SU-DHL-6 (cell line): ENCODE measurements around the gene SEH1L.

Source experiments
- H2AFZ ChIP-seq: fragments of 200-600 bp; sonication (generic); 2 replicates; pipeline ENCODE4 v1.6.1; 2014; ENCODE audit warnings: low read depth, mild to moderate bottlenecking, moderate library complexity, mixed read lengths, antibody characterized with exemption, low read length; ENCODE audit not compliant: severe bottlenecking
- H3F3A ChIP-seq: fragments of 200-600 bp; shearing (Covaris generic); 2 replicates; pipeline ENCODE4 v1.6.0; 2016; ENCODE audit warnings: antibody characterized with exemption, mild to moderate bottlenecking; ENCODE audit not compliant: insufficient read depth
- H3K27ac ChIP-seq: fragments of 200-600 bp; sonication (generic); 2 replicates; pipeline ENCODE4 v1.5.1; 2016; ENCODE audit warnings: low read depth, mild to moderate bottlenecking, low read length, moderate library complexity, mixed read lengths
- H3K27me3 ChIP-seq: fragments of 200-600 bp; sonication (generic), shearing (Covaris generic); 2 replicates; pipeline ENCODE4 v1.6.0; 2014; ENCODE audit warnings: mild to moderate bottlenecking, low read length
- H3K36me3 ChIP-seq: fragments of 200-600 bp; sonication (generic); 2 replicates; pipeline ENCODE4 v1.6.1; 2014; ENCODE audit warnings: mild to moderate bottlenecking, low read length, mixed read lengths
- H3K4me2 ChIP-seq: fragments of 300-600, 200-600 bp; shearing (Covaris generic), sonication (generic); 2 replicates; pipeline ENCODE4 v1.6.0; 2014; ENCODE audit warnings: low read length, low read depth, mild to moderate bottlenecking; ENCODE audit not compliant: poor library complexity, severe bottlenecking
- H3K4me3 ChIP-seq: fragments of 200-600 bp; sonication (generic); 2 replicates; pipeline ENCODE4 v1.5.1; 2014; ENCODE audit warnings: antibody characterized with exemption, low read length, mild to moderate bottlenecking, mixed read lengths; ENCODE audit not compliant: insufficient read depth, poor library complexity, severe bottlenecking
- H3K79me2 ChIP-seq: fragments of 200-600 bp; sonication (generic); 2 replicates; pipeline ENCODE4 v1.6.1; 2014; ENCODE audit warnings: mild to moderate bottlenecking, low read length, moderate library complexity; ENCODE audit not compliant: insufficient read depth
- H3K9ac ChIP-seq: fragments of 200-600 bp; sonication (generic); 2 replicates; pipeline ENCODE4 v1.7.0; 2014; ENCODE audit warnings: mild to moderate bottlenecking, low read length
- H3K9me2 ChIP-seq: fragments of 200-600 bp; sonication (generic); replicated peaks from 2 replicates; pipeline ENCODE4 v1.6.1; 2014; ENCODE audit warnings: low read length; ENCODE audit not compliant: insufficient read depth
- H3K9me3 ChIP-seq: fragments of 200-600 bp; sonication (generic); 2 replicates; pipeline ENCODE4 v1.6.1; 2014; ENCODE audit warnings: low read length, mixed read lengths; ENCODE audit not compliant: insufficient read depth
- H4K20me1 ChIP-seq: fragments of 200-600 bp; sonication (generic); 2 replicates; pipeline ENCODE4 v1.6.1; 2014; ENCODE audit warnings: low read depth, mild to moderate bottlenecking, antibody characterized with exemption, low read length, moderate library complexity, mixed read lengths
- EZH2phosphoT487 ChIP-seq: fragments of 200-600 bp; sonication (generic), shearing (Covaris generic); conservative IDR thresholded peaks from 2 replicates; pipeline ENCODE4 v1.6.1; 2018; ENCODE audit warnings: mild to moderate bottlenecking, antibody characterized with exemption, low read length, moderate library complexity, mixed read lengths
- TF ChIP-seq, protein P1 (sequence below): fragments of 200-600 bp; sonication (generic); IDR thresholded peaks from one replicate; pipeline ENCODE4 v1.5.1; 2017; ENCODE audit warnings: antibody characterized with exemption, mild to moderate bottlenecking, low read length, moderate library complexity; ENCODE audit not compliant: insufficient read depth, poor library complexity, severe bottlenecking

The SEH1L gene

DNA sequence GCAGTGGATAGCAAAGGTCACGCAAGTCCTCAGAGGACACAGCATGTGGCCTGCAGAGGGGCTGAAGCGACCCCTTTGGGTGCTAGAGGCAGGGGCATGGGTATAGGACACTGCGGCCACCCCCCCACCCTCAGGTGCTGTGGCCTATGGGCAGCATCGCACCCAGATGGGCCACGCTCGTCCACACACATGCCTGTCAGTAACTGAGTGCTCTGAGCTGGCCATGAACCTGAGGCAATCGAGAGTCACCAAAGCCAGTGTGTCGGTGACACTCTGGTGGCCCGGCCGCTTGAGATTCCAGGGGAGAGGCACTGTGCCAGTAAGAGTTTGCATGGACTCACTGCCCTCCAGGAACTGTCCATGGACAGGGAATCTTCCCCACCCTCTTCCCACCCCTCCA is 41.0 kb upstream of the SEH1L start:
- no peak overlapping the region for H3K27ac ChIP-seq
- no peaks in the 10 kb centered on the region for H3F3A ChIP-seq
- H3K36me3 ChIP-seq: no peaks in the 10 kb centered on the region
- H3K4me3 ChIP-seq: no peak overlapping the region
- H3K9me2 ChIP-seq: no peaks in the 10 kb centered on the region
- no peaks in the 10 kb centered on the region for H4K20me1 ChIP-seq
- H3K27me3 ChIP-seq: no peaks in the 10 kb centered on the region
- H3K4me2 ChIP-seq: no peak overlapping the region
- no peak overlapping the region for H3K9ac ChIP-seq
- no peak for TF ChIP-seq EZH2phosphoT487
- TF ChIP-seq, protein P1, sequence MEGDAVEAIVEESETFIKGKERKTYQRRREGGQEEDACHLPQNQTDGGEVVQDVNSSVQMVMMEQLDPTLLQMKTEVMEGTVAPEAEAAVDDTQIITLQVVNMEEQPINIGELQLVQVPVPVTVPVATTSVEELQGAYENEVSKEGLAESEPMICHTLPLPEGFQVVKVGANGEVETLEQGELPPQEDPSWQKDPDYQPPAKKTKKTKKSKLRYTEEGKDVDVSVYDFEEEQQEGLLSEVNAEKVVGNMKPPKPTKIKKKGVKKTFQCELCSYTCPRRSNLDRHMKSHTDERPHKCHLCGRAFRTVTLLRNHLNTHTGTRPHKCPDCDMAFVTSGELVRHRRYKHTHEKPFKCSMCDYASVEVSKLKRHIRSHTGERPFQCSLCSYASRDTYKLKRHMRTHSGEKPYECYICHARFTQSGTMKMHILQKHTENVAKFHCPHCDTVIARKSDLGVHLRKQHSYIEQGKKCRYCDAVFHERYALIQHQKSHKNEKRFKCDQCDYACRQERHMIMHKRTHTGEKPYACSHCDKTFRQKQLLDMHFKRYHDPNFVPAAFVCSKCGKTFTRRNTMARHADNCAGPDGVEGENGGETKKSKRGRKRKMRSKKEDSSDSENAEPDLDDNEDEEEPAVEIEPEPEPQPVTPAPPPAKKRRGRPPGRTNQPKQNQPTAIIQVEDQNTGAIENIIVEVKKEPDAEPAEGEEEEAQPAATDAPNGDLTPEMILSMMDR: no peak
- H3K9me3 ChIP-seq: no peaks in the 10 kb centered on the region
- H3K79me2 ChIP-seq: no peaks in the 10 kb centered on the region
- H2AFZ ChIP-seq: no peak overlapping the region

DNA sequence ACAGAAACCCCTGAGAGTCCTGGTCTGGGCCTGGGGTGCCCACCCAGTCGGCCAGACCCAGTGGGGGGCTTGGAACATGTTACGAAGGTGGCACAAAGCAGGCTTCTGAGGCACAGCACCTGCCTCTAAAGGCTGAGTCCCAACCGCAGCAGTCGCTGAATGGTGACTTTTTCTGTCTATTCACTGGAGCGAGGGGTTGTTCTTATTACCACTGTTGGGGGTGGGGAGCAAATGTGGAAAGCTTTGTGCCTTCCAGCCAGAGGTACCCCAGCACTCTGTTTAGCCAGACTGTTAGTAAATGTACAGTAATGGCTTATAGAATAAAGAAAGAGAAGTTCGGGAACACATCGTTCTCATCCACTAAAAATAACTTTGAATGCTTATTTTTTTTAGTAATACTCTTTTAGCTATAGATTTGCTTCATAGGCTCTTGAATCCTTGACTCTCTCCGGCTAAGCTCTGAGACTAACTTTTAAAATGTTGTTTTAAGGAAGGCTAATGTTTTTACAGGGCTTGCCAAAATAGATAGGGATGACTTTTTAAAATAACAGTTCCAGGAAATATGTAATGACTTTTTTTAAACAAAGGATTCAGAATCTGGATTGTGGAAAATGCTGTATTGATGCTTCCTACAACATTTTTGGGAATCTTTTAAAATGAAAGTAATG is 40.4 kb upstream of the SEH1L start:
- Histone ChIP-seq H3K27me3 (no peaks in the 10 kb centered on the region), H3K36me3 (no peaks in the 10 kb centered on the region), H3K9me3 (no peaks in the 10 kb centered on the region), H3F3A (no peaks in the 10 kb centered on the region), H3K27ac (no peak overlapping the region), H3K9me2 (no peaks in the 10 kb centered on the region), H3K9ac (no peak overlapping the region), H3K4me2 (no peak overlapping the region), H3K4me3 (no peak overlapping the region), H3K79me2 (no peaks in the 10 kb centered on the region), H2AFZ (no peak overlapping the region), H4K20me1 (no peaks in the 10 kb centered on the region)
- no peak for TF ChIP-seq EZH2phosphoT487
- TF ChIP-seq, protein P1: no peak

DNA sequence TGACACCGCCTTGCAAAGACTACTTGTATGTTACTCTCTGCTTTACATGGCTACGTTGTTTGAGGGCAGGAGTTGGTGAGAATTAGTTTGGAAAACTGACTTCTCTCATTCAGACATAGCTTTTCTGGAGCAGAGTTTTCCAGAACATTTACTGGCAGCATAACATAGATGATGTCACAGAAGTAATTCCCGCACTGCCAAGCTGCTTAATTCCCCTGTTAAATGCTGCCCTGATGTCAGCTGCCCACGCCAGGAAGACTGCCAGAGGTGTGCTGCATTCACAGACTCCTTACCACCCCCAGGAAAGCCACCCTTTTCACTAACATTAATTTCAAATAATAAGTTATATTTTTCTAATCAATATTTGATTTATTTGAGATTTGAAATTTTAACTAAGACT is 39.1 kb upstream of the SEH1L start:
- TF ChIP-seq, protein P1: no peak
- TF ChIP-seq EZH2phosphoT487: no peak
- H3K4me3 ChIP-seq: no peak overlapping the region
- no peak overlapping the region for H3K27ac ChIP-seq
- no peaks in the 10 kb centered on the region for H4K20me1 ChIP-seq
- no peak overlapping the region for H3K9ac ChIP-seq
- no peak overlapping the region for H2AFZ ChIP-seq
- H3K9me3 ChIP-seq: no peaks in the 10 kb centered on the region
- H3K27me3 ChIP-seq: no peaks in the 10 kb centered on the region
- H3K4me2 ChIP-seq: no peak overlapping the region
- no peaks in the 10 kb centered on the region for H3K36me3 ChIP-seq
- no peaks in the 10 kb centered on the region for H3K79me2 ChIP-seq
- H3K9me2 ChIP-seq: no peaks in the 10 kb centered on the region
- H3F3A ChIP-seq: no peaks in the 10 kb centered on the region
